ENCODE measurements around the gene EBPL. TPM values are rescaled to one million over a fixed set of nuclear protein-coding genes. Genes with fewer than 3 reads are reported as not detected.

The EBPL gene
- polyA plus RNA-seq, 1 donor (not counting 4 experiments of a cell fraction or from before 2014, with no cell fraction given) = 107 TPM

- Histone ChIP-seq H3K4me1 (ENCODE audit: control insufficient read depth, extremely low read depth, insufficient read depth, low read length) (no peaks in the 10 kb centered on the region), H3K36me3 (ENCODE audit: control insufficient read depth in 2 of 2, extremely low read depth in 1 of 2, insufficient read depth in 2 of 2, low read length in 2 of 2) (no peaks in the 10 kb centered on the region), H3K27ac (ENCODE audit: control insufficient read depth, insufficient read depth, low read length) (no peak overlapping the region), H3K79me2 (ENCODE audit: control insufficient read depth, insufficient read depth, low read length) (no peaks in the 10 kb centered on the region), H2AFZ (ENCODE audit: control insufficient read depth, low read length) (no peak overlapping the region), H3K27me3 (ENCODE audit: control insufficient read depth, extremely low read depth, insufficient read depth, low read length) (no peaks in the 10 kb centered on the region), H4K20me1 (ENCODE audit: control insufficient read depth, extremely low read depth, insufficient read depth, low read length) (no peaks in the 10 kb centered on the region), H3K9me1 (ENCODE audit: control insufficient read depth, extremely low read depth, insufficient read depth, low read length) (no peaks in the 10 kb centered on the region), H3K4me3 (ENCODE audit: control insufficient read depth in 2 of 3, extremely low read depth in 1 of 3, insufficient read depth in 2 of 3, low read depth in 1 of 3, low read length in 3 of 3) (no peak overlapping the region), H3K4me2 (ENCODE audit: control insufficient read depth, extremely low read depth, insufficient read depth, low read depth, low read length) (no peak overlapping the region), H3K9ac (ENCODE audit: control insufficient read depth, extremely low read depth, insufficient read depth, low read length) (no peak overlapping the region), H3K9me3 (ENCODE audit: control insufficient read depth, low read depth, low read length) (no peaks in the 10 kb centered on the region)
- dilution Hi-C loops (cut with MboI; ENCODE audit: extremely low pct_ligation_motif_present, low sequenced_read_pairs) = no loop called here
- FAIRE-seq (peak; percentile 78), DNase-seq (ENCODE audit: low read depth, low spot score) (no peak)
- TF ChIP-seq EZH2 (IDR thresholded peaks at IDR 0.05; ENCODE audit: low read length) = no peak
- peak; percentile 45 to 79 (median 68) for TF ChIP-seq CTCF (optimal IDR thresholded peaks at IDR 0.05 in 1 of 3, IDR thresholded peaks at IDR 0.05 in 1 of 3, conservative IDR thresholded peaks at IDR 0.05 in 1 of 3; ENCODE audit: extremely low read depth in 1 of 3, insufficient read depth in 2 of 3, low read length in 3 of 3)
Measured at GRCh38 chr13:49652355-49653305, 38.7 kb downstream of the EBPL start.

DNA sequence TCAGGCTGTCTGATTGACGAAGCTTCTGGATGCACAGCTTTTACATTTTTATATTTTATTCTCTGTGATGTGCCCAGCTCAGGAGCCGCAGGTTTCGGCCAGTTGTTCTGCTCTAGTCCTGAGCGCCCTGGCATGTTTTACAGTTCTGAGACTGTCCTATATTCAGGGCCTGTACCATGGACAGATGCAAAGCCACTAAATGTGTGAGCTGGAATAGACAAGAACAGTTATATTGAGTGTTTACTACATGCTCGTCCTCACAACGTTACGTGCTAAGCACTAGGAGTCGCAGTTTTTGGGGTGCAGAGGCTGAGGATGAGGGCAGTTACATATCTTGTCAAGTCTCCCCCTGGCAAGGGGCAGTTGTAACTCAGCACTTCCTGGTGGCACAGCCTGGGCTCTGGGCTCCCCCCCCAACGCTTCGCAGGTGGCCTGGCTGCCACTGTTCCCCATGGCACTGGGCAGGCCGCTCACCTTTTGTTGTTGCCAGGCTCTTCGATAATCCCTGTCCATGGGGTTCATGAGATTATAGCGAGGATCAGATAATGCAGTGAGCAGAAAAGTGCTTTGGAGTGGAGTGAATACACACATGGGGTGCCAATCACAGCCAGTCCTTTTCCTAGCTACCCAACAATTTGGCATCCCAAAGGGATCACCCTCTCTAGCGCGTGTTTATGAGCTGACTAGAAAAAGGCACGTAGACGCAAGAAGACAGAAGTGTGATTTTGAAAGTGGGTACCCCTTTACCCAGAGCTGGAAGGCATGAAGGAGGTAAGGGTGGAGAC lies 39.5 kb downstream of the EBPL start:
- TF ChIP-seq CTCF (optimal IDR thresholded peaks at IDR 0.05 in 1 of 3, IDR thresholded peaks at IDR 0.05 in 1 of 3, conservative IDR thresholded peaks at IDR 0.05 in 1 of 3; ENCODE audit: extremely low read depth in 1 of 3, insufficient read depth in 2 of 3, low read length in 3 of 3) (no peak), EZH2 (IDR thresholded peaks at IDR 0.05; ENCODE audit: low read length) (no peak)
- FAIRE-seq = no peak

More for the DNA sequence above, 39.5 kb downstream of the EBPL start:
- dilution Hi-C loops (cut with MboI; ENCODE audit: extremely low pct_ligation_motif_present, low sequenced_read_pairs) = no loop called here
- no peaks in the 10 kb centered on the region for H3K9me1 ChIP-seq (ENCODE audit: control insufficient read depth, extremely low read depth, insufficient read depth, low read length)
- H3K36me3 ChIP-seq (ENCODE audit: control insufficient read depth in 2 of 2, extremely low read depth in 1 of 2, insufficient read depth in 2 of 2, low read length in 2 of 2) = no peaks in the 10 kb centered on the region
- H4K20me1 ChIP-seq (ENCODE audit: control insufficient read depth, extremely low read depth, insufficient read depth, low read length) = no peaks in the 10 kb centered on the region
- no peaks in the 10 kb centered on the region for H3K79me2 ChIP-seq (ENCODE audit: control insufficient read depth, insufficient read depth, low read length)
- H3K27me3 ChIP-seq (ENCODE audit: control insufficient read depth, extremely low read depth, insufficient read depth, low read length) = no peaks in the 10 kb centered on the region
- H3K27ac ChIP-seq (ENCODE audit: control insufficient read depth, insufficient read depth, low read length) = no peak overlapping the region
- no peak overlapping the region for H2AFZ ChIP-seq (ENCODE audit: control insufficient read depth, low read length)
- DNase-seq (ENCODE audit: low read depth, low spot score) = no peak
- no peak overlapping the region for H3K4me3 ChIP-seq (ENCODE audit: control insufficient read depth in 2 of 3, extremely low read depth in 1 of 3, insufficient read depth in 2 of 3, low read depth in 1 of 3, low read length in 3 of 3)
- H3K9ac ChIP-seq (ENCODE audit: control insufficient read depth, extremely low read depth, insufficient read depth, low read length) = no peak overlapping the region
- no peaks in the 10 kb centered on the region for H3K4me1 ChIP-seq (ENCODE audit: control insufficient read depth, extremely low read depth, insufficient read depth, low read length)
- H3K9me3 ChIP-seq (ENCODE audit: control insufficient read depth, low read depth, low read length) = no peaks in the 10 kb centered on the region
- H3K4me2 ChIP-seq (ENCODE audit: control insufficient read depth, extremely low read depth, insufficient read depth, low read depth, low read length) = no peak overlapping the region
